ENCODE measurements around the gene DTNBP1.

DNA sequence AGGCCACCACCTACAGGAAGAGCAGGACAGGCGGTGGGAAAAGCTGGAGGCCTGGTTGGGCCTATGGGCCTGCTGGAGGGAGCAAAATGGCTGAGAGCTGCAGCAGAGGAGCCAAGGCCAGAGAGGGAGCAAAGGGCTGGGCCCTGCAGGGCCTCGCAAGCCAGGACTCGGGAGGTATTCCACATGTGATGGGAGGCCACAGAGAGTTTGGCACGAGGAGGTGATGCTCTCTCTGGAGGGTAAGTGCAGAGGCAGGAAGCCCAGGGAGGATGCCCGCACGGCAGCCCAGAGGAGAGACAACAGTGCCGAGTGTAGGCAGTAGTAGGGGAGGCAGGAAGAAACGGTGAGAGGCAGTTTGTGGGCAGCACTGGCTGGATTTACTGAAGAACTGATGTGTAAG is 85.7 kb downstream of the DTNBP1 start:
- TF ChIP-seq POLR2AphosphoS5 (IDR thresholded peaks at IDR 0.05) (no peak), CTCF (IDR thresholded peaks at IDR 0.05) (no peak), EP300 (IDR thresholded peaks at IDR 0.05) (no peak), POLR2A (IDR thresholded peaks at IDR 0.05) (no peak)
